Globus pallidus (tissue), 1 donor: ENCODE measurements around the gene COL2A1.

Experiments used
- DNase-seq: peaks from one replicate; pipeline ENCODE4 v3.0.0-alpha.2; 2015; ENCODE audit warnings: low spot score

Gene COL2A1

GRCh38 chr12:48012070-48012469 lies 7.8 kb upstream of the COL2A1 start:
- no peak for DNase-seq

DNA sequence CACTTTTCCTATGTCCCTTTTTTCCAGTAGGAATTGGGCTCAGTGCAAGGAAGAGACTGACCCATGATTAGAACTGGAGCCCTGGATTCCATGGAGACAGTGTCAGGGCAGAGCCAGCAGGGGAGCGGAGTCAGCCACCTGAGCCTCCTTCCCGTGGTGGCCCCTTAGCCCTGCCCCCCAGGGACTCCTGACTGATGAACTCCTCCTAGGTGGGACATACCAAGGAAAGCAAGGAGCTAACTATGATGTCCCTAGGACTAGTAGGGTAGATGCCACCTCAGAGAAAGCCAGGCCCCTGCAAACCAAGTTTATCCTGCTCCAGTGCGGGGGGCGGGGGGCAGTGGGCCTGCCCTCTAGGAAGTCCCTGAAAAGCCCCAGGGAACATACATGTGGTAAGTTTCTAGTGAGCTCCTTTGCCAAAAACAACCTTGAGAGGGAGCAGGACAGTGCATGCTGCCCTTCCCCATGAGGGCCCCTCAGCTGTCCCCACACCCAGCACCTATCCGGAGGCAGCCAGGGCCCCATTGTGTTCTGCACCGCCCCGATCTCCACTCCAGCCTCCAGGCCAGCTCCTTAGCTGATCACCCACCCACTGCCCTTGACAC lies 6.2 kb upstream of the COL2A1 start:
- no peak for DNase-seq

- DNase-seq: no peak
These were observed 5.2 kb upstream of the COL2A1 start for GRCh38 chr12:48009471-48009870.

DNA sequence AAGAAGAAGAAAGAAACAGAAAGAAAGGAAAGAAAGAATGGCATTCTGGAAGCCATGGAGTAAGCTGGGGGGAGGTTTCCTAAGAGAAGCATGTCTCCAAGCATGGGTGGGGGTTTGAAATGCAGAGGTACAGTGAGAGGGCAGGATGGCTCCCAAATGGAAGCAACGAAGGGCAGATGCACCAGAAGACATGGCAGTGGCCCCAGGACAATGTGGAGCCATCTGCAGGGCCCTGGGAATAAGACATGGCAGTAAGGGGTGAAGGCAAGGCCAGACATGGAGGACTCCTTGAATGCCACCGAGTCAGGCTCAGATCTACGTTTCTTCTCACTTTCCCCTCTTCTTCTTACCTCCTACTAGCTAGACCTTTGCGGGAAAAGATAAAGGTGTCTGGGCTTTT lies 4.7 kb upstream of the COL2A1 start:
- DNase-seq: no peak

DNA sequence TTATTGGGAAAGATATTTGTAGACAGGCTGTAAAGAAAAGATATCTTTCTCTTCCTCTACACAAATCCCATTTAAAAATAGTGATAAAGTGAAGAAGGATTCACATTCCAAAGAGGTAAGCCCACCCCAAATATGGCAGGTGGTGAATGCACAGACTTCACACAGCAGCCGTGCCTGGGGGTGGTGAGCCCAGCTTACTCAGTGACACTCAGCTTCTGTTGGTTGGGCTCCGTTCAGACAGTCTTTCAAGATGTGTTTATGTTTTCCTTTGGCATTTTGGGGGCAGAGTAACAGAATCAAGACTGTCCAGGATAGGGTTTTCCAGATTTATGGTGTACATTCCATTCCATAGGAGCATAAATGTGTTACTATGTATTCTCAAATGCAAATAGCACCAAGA lies 4.1 kb upstream of the COL2A1 start:
- no peak for DNase-seq

- no peak for DNase-seq
These were observed 2.9 kb upstream of the COL2A1 start for GRCh38 chr12:48007206-48007605.

GRCh38 chr12:48005750-48006021 lies 1.4 kb upstream of the COL2A1 start:
- no peak for DNase-seq

DNA sequence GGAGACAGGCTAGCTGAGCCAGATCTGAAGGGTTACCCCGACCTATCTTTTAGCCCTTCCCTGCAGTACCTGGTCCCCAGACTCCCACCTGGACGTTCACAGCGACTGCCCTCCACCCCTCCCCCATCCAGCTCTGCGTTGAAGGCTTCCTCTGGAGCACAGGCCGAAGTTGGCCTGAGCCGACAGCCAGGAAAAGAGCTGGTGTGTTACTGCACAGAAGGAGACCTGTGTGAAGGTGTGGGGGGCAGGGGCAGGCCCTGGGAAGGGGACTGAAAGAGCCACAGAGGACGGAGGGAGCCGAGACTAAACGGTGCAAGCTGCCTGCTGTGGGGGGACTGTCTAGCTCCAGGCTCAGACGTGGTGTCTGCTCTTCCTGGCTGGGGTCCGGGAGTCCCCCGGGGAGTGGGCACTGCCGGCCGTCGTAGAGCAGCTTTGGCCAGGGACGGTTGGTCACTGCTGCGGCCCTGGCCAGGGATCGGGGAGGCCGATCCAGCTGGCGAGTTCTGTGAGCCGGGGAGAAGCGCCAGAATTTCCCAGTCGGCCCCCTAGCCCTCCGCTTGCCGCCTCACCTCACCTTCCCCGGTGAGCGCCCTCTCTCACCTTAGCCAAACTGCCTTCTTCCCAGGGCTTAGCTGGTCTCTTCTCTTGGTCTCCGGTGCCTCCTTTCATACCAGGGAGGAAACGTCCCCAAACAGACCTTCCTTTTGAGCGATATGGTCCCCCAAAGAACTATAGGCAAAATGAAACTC lies 899 bp upstream of the COL2A1 start:
- DNase-seq: no peak

DNA sequence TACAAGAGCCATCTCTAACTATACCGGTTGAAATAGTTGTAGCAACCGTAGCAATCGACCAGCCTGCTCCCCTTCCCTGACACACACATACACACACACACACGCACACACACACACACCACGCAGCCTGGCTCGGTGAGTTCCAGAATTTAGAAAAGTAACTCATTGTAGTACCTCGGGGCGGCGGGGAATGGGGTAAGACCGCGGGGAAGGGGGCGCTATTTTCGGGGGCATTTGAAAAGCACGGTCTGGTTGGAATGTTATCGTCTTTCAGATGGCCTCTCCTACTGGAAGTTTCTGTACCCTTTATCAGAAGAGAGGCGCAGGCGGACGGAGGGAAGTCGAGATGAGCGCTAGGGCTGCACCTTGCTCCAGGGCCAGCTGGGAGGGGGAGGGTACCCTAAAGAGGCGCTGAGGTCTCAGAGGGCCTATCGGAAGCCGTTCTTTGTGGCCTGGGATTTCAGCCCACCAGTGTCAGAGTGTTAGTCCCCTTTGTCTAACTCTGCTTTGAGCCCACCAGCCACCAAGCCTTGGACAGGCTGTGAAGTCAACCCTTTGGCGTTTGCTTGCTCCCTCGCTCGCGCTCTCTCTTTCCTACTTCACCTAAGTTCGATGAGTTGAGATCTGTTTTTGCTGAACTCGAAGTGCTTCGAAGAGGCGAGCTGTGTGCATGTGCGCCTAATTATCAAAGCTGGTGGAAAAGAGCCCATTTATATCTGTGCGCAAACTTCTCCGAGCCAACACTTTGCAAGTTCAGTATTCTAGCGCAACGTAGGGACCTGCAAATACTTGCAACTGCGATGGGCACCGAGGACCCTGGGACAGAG lies 837 bp downstream of the COL2A1 start:
- DNase-seq: no peak

- DNase-seq: no peak
These were observed 1.5 kb downstream of the COL2A1 start for GRCh38 chr12:48002773-48003218.

GRCh38 chr12:48002414-48002730 lies 1.9 kb downstream of the COL2A1 start:
- DNase-seq: no peak

DNA sequence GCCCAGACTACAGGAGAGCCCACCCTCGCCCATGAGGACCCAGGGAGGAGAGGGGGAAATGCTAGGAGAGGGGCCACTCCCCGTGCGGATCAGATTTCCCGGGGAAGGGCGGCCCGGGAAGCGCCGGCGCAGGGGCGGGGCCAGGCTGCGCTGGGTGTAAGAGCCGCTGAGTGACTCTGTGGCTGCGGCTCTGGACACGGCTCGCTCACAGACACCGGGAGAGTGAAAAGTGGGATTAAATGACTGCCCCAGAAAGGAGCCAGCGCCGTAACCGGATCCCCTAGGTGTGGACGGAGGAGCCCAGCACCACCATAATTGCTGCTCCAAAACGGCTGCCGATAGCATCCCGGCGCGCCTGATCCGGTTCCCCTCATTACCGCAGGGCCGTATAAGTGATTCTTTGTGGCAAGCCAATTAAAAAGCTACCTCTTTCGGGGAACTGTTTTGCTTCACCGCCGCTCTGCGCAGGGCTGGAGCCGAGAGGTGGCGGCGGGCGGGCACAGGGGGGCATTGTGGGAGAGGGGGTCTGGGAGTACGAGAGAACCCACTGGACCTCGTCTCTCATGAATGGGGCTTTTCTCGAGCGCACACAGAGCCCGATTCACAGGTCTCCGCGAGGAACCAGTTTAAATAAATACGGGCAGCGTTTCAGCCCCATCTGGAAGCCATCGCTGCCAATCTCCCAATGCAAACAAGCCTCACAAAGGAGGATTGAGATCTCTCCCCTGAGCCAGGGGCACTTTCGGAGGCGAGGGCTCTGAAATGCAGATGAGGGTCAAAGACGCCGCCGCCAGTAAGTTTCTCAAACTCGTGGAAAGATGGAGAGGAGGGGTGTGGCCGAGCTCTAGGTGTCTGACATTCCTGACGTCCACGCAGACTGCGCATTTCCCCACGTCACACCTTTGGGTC lies 2.5 kb downstream of the COL2A1 start:
- peak; percentile 33 for DNase-seq

DNA sequence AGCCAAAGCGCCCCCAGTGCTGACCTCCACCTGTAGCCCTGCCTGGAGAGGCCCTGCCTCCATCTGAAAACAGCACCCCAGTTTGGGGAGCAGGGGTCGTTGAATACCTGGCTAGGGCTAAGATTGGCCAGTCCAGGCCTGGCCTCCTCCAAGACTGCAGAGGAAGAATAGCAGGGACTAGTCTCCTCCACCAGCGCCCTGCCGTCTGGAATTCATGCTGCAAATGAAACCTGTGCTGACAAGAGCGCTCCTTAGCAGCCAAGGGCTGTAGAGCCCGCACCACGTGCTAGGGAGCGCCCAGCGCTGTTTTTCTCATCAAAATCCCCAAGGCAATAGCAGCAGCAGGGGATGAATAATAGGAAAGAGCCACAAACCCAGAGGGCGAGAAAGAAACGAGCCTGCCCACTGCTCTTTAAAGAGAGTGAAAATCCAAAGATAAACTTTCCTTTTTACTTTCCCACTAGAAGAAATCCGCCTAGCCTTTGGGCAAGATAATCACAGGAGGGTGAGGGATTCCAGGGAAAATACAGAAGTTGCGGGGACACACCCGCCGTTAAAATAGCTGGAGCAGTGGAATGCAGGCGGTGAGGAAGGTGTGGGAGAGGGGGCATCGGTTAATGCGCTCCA lies 3.3 kb downstream of the COL2A1 start:
- no peak for DNase-seq

DNA sequence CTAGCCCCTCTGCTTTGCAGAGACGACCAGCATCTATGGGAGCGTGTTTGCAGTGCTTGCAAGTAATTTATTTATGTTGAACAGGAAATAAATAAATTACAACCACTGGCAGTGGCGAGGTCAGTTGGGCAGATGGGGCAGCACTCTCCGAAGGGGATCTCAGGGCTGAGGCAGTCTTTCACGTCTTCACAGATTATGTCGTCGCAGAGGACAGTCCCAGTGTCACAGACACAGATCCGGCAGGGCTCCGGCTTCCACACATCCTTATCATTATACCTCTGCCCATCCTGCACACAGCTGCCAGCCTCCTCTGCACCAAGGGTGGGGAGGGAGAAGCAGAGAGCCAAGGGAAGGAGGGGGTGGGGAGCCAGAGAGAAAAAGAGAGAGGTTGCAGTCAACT lies 4.5 kb downstream of the COL2A1 start:
- no peak for DNase-seq

- DNase-seq: no peak
These were observed 7.0 kb downstream of the COL2A1 start for GRCh38 chr12:47997321-47997720.

DNA sequence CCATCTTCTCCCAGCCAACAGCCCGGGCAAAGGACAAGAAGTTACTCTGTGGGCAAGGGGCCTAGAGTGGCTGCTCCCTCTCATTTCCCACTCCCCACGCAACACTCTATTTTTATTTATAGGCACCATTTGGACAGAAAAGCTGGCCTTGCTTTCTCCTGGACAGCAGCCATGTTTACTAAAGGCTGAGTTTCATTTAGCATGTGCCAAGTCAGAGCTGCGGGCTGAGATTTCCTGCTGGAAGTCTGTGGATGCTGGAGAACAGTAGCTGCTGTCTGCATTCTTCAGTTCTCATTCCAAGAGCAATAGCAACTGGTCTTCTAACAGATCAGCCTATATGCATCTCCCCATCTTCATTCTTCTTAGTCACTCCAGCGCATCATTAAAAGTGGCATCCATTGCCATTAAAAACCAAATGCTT lies 8.3 kb downstream of the COL2A1 start:
- DNase-seq: peak; percentile 44

GRCh38 chr12:47993491-47993890 lies 10.8 kb downstream of the COL2A1 start:
- DNase-seq: no peak

GRCh38 chr12:47992776-47993175 lies 11.5 kb downstream of the COL2A1 start:
- DNase-seq: no peak

DNA sequence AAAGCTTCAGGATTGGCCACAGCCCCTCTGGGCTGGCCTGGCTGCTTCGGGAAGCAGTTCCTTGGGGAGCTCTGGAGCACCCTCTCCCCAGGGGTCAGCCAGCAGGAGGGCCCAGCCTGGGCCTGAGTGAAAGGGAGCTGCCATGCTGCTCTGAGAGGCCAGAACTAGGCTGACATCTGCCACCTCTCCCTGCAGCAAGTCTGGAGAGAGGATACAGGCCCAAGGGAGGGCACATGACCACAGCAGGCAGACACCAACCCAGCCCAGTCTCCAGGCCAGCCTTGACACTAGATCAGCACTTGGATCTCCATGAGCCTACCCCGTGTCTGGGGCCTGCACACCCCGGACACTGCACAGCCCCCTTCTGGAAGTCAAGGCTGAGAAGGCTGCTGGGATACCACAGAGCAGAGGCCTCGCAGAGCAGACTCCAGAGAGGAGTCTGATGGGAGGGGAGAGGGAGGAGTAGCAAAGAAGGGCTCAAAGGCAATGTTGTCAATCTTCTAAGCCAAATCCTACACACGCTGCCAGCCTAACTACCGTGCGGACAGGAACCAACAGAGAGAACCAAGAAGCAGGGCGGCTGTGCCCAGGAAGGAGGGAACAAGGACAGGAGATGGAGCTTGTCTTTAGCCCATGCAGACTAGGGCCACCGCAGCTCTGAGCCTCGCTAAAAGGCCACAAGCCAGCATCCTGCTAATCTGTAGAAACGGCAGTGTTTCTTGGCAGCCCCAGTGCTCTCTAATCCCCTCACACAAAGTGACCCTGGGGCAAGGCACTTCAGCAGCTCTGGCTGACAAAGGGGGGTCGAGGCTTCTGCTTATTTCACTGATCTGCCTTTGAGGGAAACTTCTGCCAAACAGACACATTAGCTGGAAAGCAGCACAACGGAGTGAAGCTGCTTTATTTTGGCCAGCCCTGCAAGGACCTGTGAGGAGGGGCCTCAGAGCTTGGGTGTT lies 12.9 kb downstream of the COL2A1 start:
- no peak for DNase-seq

DNA sequence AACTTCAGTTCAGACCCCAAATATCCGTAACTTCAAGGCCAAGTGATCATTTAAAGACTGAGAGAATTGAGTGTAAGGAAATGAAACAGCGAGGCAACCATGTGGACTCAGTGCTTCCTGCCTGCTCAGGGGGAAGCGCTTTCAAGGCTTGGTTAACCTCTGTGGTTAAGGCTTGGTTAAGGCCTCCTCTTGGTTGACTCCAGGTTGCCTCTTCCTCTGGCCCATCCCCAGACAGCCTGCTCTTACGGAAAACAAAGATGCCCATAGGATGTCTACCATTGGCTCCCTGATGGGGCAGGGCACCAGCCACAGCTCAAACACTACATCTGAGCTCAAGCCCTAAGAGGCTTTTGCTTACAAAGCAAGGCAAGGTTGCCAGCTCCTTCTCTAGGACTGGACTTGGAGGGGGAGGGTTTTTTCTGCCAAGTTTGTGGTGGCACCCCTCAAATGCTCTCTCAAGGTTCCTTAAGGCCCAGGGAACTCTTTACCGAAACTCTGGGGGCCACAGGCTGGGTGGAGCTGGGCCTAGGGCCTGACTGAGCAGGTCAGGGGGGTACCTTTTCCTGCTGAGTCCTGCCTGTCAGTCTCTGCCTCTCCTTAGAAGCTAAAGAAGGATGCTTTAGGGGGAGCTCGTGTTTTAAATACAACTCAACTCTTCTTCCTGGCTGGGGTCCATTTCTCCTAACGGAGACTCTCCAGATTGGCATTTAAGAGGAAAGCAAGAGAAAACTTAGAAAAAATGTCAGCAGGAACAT lies 13.7 kb downstream of the COL2A1 start:
- no peak for DNase-seq
